HuH-7.5 (cell line): ENCODE data around the gene STOML1.

ENCODE experiments used
- DNase-seq: peaks from one replicate; pipeline ENCODE4 v3.0.0; 2011; ENCODE audit warnings: low spot score

Gene STOML1

GRCh38 chr15:73930371-73930770 is 61.7 kb downstream of the STOML1 start:
- DNase-seq, result no peak

- DNase-seq, result no peak
Observed at GRCh38 chr15:73928971-73929627, 63.0 kb downstream of the STOML1 start.
